Islet of Langerhans (tissue), 1 donor: ENCODE measurements around the gene WDFY4.

ENCODE experiments used
- FAIRE-seq: peaks from one replicate; lab custom pipeline; 2011; peaks lifted over from hg19 to GRCh38; lab: Jason Lieb, UNC

The WDFY4 gene

GRCh38 chr10:48710647-48711275 lies 26.1 kb downstream of the WDFY4 start:
- FAIRE-seq = no peak

GRCh38 chr10:48711830-48712229 lies 27.2 kb downstream of the WDFY4 start:
- no peak for FAIRE-seq

DNA sequence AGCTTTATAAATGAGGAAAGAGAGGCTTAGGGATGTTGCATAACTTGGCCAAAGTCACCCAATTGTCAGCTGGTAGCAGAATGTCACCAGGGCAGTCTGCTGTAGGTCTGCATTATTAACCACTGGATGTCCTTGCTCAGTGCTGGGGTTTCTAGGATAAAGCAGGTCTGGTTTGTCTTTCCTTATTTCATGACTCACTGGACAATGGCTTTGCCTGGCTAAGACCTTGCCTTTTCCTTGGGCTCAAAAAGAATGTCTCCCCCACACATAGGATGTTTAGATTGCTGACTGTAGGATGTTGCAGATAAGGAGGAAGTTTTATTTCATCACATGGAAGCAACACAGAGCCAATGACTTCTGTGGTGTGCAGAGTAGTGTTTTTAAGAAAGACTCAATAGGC lies 29.4 kb downstream of the WDFY4 start:
- FAIRE-seq = no peak

DNA sequence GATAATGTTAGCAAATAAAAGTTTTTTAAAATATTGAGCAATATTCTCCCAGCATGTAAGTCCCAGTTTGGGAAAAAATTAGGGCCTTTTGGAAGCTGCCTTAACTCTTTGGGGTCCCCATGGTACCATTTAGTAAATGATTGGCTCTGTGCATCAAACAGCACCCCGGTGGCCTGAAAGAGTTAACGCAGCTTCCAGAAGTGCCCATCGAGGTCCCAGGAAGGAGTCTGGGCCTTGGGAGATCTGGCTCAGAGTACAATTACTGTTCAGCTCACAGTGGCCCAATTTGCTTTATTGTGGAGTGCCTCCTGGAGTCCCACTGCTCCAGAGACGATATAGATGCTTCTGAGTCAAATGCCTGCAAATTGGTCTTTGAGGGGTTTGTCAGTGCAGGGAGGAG lies 31.7 kb downstream of the WDFY4 start:
- FAIRE-seq = no peak

DNA sequence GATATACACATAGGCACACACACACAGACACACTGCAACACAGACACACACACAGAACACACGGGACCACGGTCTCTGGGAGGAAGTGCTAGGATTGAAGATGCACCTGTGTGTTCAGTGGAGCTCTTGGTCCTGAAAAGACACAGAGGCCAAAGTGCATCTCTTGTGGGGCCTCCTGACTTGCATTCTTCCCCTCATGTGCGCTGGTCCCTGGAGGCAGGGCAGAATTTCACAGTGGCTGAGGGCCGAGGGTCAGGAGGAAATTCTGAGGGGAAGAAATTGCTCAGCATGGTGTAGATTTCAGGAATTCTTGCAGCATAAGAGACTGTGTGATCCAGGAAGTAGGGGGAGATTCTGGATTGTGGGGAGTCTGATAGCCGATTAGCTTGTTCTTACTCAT lies 35.9 kb downstream of the WDFY4 start:
- FAIRE-seq = no peak

GRCh38 chr10:48722153-48723145 lies 37.8 kb downstream of the WDFY4 start:
- FAIRE-seq = no peak

DNA sequence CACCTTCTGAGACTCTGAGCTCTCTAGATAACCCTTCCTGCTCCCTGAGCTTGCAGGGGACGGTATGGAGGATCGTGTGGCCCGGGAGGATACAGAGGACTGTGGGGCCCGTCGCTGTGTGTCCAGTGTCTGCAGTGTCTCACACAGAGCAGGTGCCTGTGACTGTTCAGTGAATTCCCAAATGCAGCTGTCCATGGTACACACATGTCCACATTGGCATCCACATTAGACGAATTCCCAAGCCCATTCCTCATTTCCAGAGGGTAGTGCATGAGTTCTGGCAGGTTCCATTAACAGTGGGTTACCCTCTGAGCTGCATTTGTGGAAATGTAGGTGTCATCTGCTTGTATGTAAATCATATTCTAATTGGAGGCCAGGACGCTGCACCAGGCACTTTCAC lies 39.5 kb downstream of the WDFY4 start:
- FAIRE-seq = no peak

GRCh38 chr10:48725708-48726107 lies 41.0 kb downstream of the WDFY4 start:
- no peak for FAIRE-seq

DNA sequence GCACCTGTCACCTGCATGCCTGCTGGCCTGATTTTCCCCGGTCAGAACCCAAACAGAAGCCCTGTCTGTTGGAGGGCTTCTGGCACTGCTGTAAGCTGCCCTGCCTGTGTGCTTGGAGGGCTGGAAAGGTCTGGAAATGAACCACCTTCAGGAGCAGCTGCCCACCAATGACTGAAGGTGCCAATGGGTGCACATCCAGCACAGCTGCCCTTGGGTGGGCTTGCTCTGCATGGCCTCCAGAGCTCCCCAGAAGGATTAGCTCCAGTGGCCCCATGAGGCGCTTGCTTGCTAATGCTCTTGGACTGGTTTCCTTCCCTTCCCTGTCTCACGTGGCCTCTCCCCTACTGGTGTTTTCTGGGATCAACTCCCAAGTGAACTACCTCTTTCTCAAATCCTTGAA lies 43.2 kb downstream of the WDFY4 start:
- FAIRE-seq = no peak

DNA sequence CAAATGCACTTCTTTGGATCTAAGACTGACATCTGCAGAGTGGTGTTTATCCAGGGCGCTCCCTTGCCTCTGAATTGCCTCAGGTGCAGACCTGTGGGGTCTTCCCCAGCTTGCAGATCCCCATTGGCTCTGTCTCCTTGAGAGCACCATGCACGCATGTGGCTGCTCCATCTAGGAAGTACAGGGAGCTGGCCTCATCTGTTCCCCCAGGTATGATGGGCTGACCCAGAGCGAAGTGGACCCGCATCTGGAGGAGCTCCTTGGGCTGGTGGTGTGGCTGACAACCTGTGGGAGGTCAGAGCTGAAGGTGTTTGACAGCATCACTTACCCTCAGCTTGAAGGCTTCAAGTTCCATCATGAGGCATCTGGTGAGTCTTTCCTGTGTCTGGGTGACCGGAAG lies 44.5 kb downstream of the WDFY4 start:
- no peak for FAIRE-seq

- FAIRE-seq = no peak
Observed at GRCh38 chr10:48729941-48730457, 45.3 kb downstream of the WDFY4 start.

GRCh38 chr10:48731141-48731540 lies 46.5 kb downstream of the WDFY4 start:
- FAIRE-seq = no peak

GRCh38 chr10:48731654-48732053 lies 47.0 kb downstream of the WDFY4 start:
- no peak for FAIRE-seq

GRCh38 chr10:48733329-48733728 lies 48.7 kb downstream of the WDFY4 start:
- no peak for FAIRE-seq

- FAIRE-seq = no peak
Observed at GRCh38 chr10:48735836-48736390, 51.2 kb downstream of the WDFY4 start.

- no peak for FAIRE-seq
Observed at GRCh38 chr10:48736596-48736995, 51.9 kb downstream of the WDFY4 start.

DNA sequence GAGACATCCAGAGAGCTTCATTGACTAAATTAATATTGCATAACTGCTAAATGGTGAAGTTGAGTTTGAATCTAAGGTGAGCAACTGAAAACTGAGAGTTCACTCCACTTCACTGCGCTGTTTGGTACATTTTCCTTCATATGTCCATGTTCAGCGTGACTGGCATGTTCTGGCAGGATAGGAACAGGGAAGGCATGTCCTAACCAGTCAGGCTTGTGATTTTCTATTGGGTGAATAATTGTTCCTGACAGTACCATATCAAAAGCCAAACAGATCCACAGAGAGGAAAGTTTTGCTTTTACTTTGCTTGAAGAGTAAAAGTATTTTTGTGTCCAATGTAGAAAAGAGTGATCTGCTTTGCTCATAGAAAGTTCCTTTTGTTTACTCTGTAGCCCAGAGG lies 53.2 kb downstream of the WDFY4 start:
- no peak for FAIRE-seq

DNA sequence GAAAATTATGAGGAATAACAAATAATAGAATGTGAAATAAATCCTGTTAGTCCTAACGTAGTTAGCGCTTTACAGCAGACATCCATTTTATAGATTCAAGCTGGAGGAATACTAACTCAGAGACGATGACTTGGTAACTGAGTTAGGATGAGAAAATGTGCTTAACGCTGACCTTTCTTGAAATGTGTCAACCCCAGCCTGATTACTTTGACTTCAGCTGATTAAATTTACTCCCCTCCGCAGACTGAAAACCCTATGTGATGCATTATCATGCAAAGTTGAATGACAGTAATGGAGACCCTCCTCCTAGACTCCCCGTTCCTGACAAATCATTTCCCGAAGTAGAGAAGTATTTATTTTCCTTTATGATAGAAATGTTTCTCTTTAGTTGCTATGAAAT lies 54.5 kb downstream of the WDFY4 start:
- FAIRE-seq = no peak

DNA sequence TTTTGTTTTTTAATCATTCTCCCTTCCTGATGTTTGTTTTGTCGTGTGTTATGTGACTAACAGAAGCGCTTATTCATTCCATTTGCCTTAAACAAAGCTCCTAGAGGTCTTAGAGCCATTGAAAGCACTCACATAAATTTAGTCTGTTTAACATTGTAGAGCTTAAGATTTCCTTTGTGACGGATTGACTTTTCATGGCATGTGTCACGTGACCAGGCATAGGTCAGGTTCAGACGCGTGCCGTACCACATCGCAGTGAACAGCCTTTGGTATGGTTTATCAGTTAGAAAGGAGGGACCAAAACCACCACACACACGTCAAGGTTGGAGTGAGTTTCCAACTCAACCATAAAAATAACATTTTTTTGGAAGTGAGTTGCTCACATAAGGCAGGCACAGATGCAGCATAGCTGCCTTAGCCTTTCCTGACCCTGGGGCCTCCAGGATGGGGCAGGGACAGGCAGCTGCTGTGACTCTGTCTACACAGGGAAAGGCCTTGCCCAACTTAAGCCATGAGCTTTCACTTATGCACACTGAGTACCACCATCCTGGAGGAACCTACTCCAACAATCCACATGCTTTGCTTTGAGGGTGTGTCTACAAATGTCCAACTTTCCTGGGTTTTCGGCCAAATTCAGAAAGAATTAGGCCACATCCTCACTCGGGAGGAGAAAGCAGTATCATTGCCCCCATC lies 55.5 kb downstream of the WDFY4 start:
- FAIRE-seq = no peak

DNA sequence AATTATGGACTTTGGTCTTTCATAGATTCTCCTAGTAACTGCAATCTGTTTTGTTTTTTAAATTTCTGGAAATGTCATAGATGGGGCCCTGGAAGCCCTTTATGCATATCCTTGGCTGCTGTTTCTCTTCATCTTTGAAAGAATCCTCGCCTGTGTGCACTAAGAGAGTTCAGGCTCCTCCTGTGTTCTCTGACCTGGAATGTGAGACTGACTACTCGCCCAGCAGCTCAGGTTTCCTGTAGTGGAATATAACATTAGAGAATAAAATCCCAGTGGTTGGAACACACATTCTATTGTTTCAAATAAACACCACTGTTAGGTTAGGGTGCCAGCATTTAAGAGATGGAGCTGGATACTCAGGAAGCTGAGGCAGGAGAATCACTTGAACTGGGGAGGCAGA lies 56.3 kb downstream of the WDFY4 start:
- no peak for FAIRE-seq

DNA sequence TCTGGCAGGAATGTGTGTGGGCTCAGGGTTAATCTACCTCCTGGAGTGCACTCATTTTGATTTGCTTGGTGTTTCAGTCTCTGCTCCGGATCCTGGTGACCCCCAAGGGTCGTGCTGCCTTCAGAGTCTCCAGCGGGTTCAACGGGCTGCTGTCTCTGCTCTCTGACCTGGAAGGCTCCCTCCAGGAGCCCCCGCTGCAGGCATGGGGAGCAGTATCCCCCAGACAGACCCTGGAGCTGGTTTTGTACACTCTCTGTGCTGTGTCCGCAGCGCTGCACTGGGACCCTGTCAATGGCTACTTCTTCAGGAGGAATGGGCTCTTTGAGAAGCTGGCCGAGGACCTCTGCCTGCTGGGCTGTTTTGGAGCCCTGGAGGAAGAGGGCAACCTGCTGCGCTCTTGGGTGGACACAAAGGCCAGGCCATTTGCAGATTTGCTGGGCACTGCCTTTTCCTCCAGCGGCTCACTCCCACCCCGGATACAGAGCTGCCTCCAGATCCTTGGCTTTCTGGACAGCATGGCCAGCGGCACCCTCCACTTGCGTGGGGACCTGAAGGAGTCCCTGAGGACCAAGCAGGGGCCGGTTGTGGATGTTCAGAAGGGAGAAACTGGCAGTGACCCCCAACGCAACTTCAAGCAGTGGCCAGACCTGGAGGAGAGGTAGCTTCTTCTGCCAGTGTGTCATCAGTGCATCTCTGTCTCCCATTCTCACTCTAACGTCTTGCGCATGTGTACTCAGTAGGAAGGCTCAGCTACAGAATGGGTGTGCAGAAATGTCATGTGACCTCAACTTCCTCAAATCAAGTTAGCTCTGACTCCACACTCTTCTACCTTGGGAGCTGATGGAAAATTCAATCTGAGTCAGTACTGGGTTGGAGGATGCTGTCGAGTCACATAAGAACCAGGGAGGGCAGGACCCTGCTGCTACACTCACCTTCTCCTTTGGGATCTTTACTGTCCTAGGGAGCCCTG lies 58.5 kb downstream of the WDFY4 start:
- no peak for FAIRE-seq
